ENCODE results near the gene FAM76B. TPM values are rescaled to one million over a fixed set of nuclear protein-coding genes. Genes with fewer than 3 reads are reported as not detected.

The FAM76B gene
- total RNA-seq, 4 donors from 2014 or later, result 7.0 to 40.4 (median 31.2) TPM

- H3K27ac ChIP-seq, result no peak overlapping the region
- no peak overlapping the region for H3K4me3 ChIP-seq
- no peaks in the 10 kb centered on the region for H3K9me3 ChIP-seq
- intact Hi-C loops (cut with DNase I; ENCODE audit: low total_unique reads), result loop anchor here (5.0 to 10.0 kb wide), 2 partner anchors 611 to 694 kb away; no protein-coding TSS in a partner anchor
- in situ Hi-C loops (cut with MboI; ENCODE audit: low pct_ligation_motif_present in 1 of 4, low pct_unique_long_range_greater_than_20kb in 1 of 4, low sequenced_read_pairs in 3 of 4), result loop anchor here in 3 of 4 donors (10.0 kb wide), 2 partner anchors 614 to 694 kb away; no protein-coding TSS in a partner anchor
- DNase-seq, result no peak
- no peak for TF ChIP-seq CTCF (IDR thresholded peaks at IDR 0.05)
- no peak for TF ChIP-seq POLR2A (IDR thresholded peaks at IDR 0.05)
- TF ChIP-seq POLR2AphosphoS5 (IDR thresholded peaks at IDR 0.05), result no peak
- TF ChIP-seq EP300 (IDR thresholded peaks at IDR 0.05; ENCODE audit: low read depth), result no peak
- H3K27me3 ChIP-seq, result no peaks in the 10 kb centered on the region
- 56 to 83% methylated on average over 2 of the region's 2 CpGs for WGBS, 2 donors (ENCODE audit: low coverage in 1 of 2)
- no peaks in the 10 kb centered on the region for H3K4me1 ChIP-seq
- H3K36me3 ChIP-seq, result peaks cover 0 to 22% (median 1%) of the 10 kb centered on the region in 4 donors
Observed at GRCh38 chr11:95768521-95768920, 21.1 kb downstream of the FAM76B start.

GRCh38 chr11:95767498-95767897 lies 22.1 kb downstream of the FAM76B start:
- Histone ChIP-seq H3K9me3 (no peaks in the 10 kb centered on the region), H3K36me3 (peaks cover 0 to 14% (median 0%) of the 10 kb centered on the region in 4 donors), H3K27me3 (no peaks in the 10 kb centered on the region), H3K4me1 (no peaks in the 10 kb centered on the region), H3K4me3 (no peak overlapping the region), H3K27ac (no peak overlapping the region)
- in situ Hi-C loops (cut with MboI; ENCODE audit: low pct_ligation_motif_present in 1 of 4, low pct_unique_long_range_greater_than_20kb in 1 of 4, low sequenced_read_pairs in 3 of 4), result loop anchor here in 3 of 4 donors (10.0 kb wide), 2 partner anchors 613 to 693 kb away; no protein-coding TSS in a partner anchor
- intact Hi-C loops (cut with DNase I; ENCODE audit: low total_unique reads), result loop anchor here (5.0 to 10.0 kb wide), 2 partner anchors 610 to 693 kb away; no protein-coding TSS in a partner anchor
- WGBS, 2 donors (ENCODE audit: low coverage in 1 of 2), result 87 to 93% methylated on average over 1 of the region's 1 CpG
- DNase-seq, result no peak
- TF ChIP-seq POLR2A (IDR thresholded peaks at IDR 0.05) (no peak), EP300 (IDR thresholded peaks at IDR 0.05; ENCODE audit: low read depth) (no peak), POLR2AphosphoS5 (IDR thresholded peaks at IDR 0.05) (no peak), CTCF (IDR thresholded peaks at IDR 0.05) (no peak)

GRCh38 chr11:95766701-95767100 lies 22.9 kb downstream of the FAM76B start:
- in situ Hi-C loops (cut with MboI; ENCODE audit: low pct_ligation_motif_present in 1 of 4, low pct_unique_long_range_greater_than_20kb in 1 of 4, low sequenced_read_pairs in 3 of 4), result loop anchor here in 3 of 4 donors (10.0 kb wide), 2 partner anchors 612 to 692 kb away; no protein-coding TSS in a partner anchor
- DNase-seq, result no peak

More at GRCh38 chr11:95766701-95767100, 22.9 kb downstream of the FAM76B start:
- 87 to 98% methylated on average over 3 of the region's 3 CpGs for WGBS, 2 donors (ENCODE audit: low coverage in 1 of 2)
- intact Hi-C loops (cut with DNase I; ENCODE audit: low total_unique reads), result loop anchor here (5.0 to 10.0 kb wide), 2 partner anchors 609 to 692 kb away; no protein-coding TSS in a partner anchor
- H3K4me1 ChIP-seq, result no peaks in the 10 kb centered on the region
- H3K27me3 ChIP-seq, result no peaks in the 10 kb centered on the region
- TF ChIP-seq POLR2AphosphoS5 (IDR thresholded peaks at IDR 0.05) (no peak), EP300 (IDR thresholded peaks at IDR 0.05; ENCODE audit: low read depth) (no peak), POLR2A (IDR thresholded peaks at IDR 0.05) (no peak), CTCF (IDR thresholded peaks at IDR 0.05) (no peak)
- H3K27ac ChIP-seq, result no peak overlapping the region
- no peaks in the 10 kb centered on the region for H3K9me3 ChIP-seq
- no peak overlapping the region for H3K4me3 ChIP-seq
- H3K36me3 ChIP-seq, result peaks cover 0 to 7% (median 0%) of the 10 kb centered on the region in 4 donors

Data from transverse colon (tissue), 4 donors.